Stromal cell of bone marrow (primary cell): ENCODE results near the gene SRD5A1.

Experiments
- DNase-seq: peaks from one replicate; pipeline ENCODE4 v3.0.0-alpha.2; 2012; ENCODE audit warnings: low read depth

SRD5A1 gene

GRCh38 chr5:6684075-6684474 is 50.8 kb downstream of the SRD5A1 start:
- no peak for DNase-seq

DNA sequence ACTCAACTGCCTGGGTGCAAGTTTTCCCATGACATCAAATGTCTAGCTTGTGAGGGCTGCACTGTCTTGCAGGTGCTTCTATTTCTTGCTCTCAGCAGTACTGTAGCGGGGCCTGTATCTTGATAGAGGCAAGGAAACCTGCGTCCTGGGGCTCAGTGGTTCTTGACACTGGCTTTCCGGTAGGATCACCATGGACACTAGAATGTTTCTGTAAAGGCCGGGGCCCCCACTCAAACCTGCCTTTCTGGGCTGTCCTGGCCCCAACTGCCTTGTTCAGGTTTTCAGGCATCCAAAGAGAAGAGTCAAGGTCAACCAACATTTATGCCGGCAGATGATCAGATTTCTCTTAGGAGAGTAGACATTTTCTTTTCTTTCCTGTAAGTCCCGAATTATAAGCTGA is 53.3 kb downstream of the SRD5A1 start:
- no peak for DNase-seq

- DNase-seq, result peak; percentile 25
These were observed 53.7 kb downstream of the SRD5A1 start for GRCh38 chr5:6686915-6687409.

GRCh38 chr5:6687505-6687904 is 54.3 kb downstream of the SRD5A1 start:
- DNase-seq, result no peak

GRCh38 chr5:6692906-6693305 is 59.7 kb downstream of the SRD5A1 start:
- DNase-seq, result no peak

DNA sequence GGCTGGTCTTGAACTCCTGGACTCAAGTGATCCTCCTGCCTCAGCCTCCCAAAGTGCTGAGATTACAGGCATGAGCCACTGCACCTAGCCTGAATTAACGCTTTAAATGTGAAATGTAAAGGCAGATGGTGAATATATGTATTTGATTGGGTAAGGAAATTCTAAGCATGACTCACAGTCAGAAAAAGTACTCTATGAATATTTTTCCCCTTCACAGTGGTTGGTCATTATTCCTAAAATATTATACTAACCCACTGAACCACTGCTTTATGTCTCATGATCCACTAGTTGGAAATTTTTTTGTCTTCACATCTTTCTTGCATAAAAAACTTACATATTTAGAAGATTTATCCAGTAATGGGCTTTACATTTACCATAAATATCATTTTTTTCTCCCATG is 65.5 kb downstream of the SRD5A1 start:
- no peak for DNase-seq

- no peak for DNase-seq
These were observed 66.1 kb downstream of the SRD5A1 start for GRCh38 chr5:6699357-6699756.

- no peak for DNase-seq
These were observed 66.9 kb downstream of the SRD5A1 start for GRCh38 chr5:6700074-6700684.

DNA sequence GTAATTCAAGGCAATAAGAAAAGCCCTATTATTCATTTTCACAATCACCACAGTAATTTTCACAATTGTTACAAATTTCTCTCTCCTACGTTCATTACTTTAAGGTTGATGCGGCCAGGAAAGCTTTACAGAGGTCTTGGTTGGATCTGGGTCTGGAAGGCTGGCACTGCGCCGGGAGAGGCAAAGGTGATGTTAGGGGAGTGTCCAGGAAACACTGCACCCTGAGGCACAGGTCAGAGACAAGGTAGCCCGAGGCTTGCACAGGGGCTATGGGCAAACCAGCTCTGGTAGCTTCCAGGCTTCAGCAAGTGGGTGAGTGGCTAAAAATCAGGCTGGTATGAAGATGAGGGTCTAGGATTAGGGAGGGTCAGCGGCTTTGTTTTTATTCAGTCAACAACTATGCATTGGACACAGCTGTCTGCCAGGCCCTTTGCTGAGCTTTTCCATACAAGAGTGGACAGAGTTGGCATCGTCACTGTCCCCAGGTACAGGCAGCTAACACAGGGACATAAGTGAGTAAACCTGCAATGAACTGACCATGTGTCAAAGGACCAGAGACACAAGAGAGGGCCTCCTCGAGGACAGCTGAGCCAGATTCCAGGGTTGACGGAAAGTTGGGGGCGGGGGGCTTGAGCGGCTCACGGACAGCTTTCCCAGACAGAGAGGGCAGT is 67.6 kb downstream of the SRD5A1 start:
- DNase-seq, result no peak

- no peak for DNase-seq
These were observed 68.3 kb downstream of the SRD5A1 start for GRCh38 chr5:6701491-6701890.

DNA sequence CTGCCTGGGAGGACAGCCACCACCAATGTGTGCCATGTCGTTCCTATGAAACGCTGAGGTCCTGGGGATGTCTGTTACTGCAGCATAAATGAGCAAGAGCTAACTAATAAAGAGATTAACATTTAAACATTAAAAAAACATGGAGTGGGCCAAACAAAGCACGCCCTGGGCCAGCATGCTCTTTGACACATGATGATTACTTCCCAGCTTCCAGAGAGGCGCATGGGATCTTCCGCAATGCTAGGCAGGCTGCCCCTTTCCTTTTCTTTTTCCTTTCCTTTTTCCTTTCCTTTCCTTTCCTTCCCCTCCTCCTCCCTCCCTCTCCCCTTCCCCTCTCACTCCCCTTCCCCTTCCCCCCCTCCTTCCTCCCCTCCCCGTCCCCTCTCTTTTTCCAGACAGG is 69.4 kb downstream of the SRD5A1 start:
- no peak for DNase-seq

- DNase-seq, result no peak
These were observed 70.6 kb downstream of the SRD5A1 start for GRCh38 chr5:6703806-6704205.

GRCh38 chr5:6704361-6704851 is 71.2 kb downstream of the SRD5A1 start:
- DNase-seq, result no peak

DNA sequence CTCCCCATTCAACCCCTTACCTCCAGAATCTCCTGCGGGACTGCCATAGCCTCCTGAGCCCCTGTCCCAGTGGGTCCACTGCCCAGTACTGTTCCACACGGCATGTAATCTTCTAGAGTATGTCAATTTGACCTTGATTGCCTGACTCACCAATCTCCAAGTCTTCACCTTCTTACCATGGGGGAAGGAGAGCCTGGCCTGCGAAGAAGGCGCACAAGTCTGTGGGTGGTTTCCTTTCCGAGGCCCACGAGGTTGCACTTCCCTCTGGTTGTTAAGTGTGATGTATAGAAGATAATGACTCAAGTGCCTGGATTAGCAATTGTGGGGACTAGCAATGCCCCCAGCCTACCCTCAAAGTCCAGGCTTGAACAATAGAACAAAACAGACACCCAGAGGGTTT is 71.8 kb downstream of the SRD5A1 start:
- no peak for DNase-seq

DNA sequence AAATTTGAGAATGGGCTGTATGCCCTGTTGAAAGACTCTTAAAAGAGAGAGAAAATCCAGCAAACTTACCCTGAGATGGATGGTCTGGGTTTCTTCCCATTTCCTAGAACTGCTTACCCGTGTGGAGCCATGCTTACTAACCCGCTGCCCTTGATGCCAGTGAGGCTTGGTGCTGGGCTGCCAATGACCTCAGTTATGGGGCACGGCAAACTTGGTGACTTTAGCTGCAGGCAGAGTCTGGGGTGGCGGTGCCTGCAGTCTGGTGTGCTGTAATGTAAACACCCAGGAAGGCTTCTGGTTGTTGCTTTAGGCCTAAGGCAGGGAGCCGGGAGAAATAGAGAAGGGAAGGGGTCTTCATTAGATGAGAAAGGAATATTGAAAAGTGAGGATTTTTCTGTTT is 72.7 kb downstream of the SRD5A1 start:
- no peak for DNase-seq

DNA sequence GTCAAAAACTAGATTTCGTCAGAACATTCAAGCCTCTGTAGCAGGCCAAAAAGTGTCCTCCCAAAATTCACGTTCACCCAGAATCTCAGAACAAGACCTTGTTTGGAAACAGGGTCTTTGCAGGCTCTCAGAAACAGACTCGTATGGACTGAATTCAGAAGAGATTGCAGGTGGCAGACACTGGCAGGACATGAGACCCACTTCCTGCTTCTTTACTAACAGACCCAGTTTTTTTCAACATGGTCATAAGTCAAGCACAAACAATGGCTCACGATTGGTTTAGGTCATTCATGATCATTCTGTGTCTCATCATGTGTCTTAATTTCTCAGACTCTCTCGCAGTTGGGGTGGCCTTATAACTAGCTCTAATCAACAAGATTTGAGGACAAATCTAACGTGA is 74.6 kb downstream of the SRD5A1 start:
- DNase-seq, result no peak

GRCh38 chr5:6708814-6709213 is 75.6 kb downstream of the SRD5A1 start:
- DNase-seq, result no peak

DNA sequence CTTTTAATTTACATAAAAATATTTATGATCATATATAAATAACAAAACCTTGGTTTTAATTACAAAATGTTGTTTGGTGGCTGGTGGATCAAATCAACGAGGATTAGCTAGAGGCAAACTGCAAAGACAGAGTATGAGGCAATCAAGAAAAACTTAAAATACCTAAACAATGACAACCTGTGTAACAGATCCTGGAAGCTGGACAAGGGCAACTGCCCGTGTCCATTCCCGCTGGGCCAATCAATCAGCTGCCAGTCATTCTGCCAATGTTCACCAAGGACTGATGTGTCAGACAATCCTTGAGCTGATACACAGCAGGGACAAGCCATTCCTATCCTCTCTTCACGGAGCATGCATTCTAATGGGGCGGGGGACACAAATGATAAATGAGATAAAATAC is 76.8 kb downstream of the SRD5A1 start:
- DNase-seq, result no peak

DNA sequence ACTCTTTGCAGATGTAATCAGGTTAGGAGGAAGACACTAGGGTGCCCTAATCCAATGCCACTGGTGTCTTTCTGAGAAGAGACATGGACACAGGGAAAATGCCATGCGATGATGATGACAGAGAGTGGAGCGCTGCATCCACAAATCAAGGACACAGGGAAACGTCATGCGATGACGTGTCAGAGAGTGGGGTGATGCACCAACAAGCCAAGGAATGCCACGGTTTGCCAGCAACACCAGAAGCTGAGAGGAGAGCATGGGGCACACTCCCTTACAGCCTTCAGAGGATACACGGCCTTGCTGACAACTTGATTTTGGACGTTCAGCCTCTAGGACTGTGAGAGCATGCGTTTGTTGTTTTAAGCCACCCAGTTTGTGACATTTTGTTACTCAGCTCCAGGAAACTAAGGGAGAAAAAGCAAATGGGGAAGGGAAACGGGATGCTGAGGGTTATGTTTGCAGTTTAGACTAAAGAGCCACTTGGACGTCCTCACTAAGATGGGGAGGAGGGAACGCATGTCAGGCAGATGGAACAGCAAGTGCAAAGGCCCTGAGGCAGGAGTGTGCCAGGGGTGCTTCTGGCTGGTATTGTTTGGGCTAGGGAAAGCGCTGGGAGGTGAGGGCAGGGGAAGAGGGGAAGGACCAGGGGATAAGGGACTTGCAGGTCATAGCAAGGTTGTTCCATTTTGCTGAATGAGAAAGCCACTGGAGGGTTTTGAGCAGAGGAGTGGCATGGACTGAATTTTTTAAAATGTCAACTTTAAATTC is 77.5 kb downstream of the SRD5A1 start:
- no peak for DNase-seq

- DNase-seq, result no peak
These were observed 78.3 kb downstream of the SRD5A1 start for GRCh38 chr5:6711409-6712141.

GRCh38 chr5:6712142-6712576 is 78.9 kb downstream of the SRD5A1 start:
- DNase-seq, result no peak

DNA sequence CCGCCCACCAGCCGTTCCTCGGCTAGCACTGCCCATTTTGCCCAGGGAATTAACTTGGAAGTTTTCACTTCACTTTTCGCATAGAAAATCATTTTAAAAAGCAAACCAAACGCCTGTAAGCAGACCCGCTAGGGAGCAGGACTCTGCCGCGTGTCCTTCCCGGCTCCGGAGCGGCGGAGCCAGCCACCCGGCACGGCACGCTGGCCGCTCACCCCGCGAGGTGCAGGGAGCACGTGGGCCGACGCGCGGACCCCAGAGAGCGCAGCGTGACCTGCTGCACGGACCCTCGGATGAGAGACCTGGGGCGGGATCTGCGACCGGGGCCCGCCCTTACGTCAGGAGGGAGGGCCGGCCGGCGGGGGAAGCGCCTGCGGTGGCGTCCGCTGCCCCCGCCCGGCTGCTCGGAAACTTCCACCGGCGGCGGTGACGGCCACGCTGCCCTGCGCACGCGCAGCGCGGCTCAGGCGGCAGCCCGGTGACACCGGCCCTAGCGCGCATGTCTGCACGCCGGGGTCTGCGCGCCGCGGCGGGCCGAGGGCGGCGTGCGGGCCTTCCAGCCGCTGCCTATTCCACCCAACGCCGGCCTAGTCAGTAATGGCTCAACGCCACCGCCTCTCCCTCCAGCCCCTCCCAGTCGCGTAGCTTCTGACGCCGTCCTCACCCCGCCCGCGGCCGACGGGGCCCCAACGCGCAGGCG is 79.5 kb downstream of the SRD5A1 start:
- peak; percentile 90 for DNase-seq
